ENCODE measurements around the gene AASDH.

- TF ChIP-seq RFX5 (IDR thresholded peaks at IDR 0.05; ENCODE audit: low read depth, low read length) (no peak), CTCF (conservative IDR thresholded peaks at IDR 0.05; ENCODE audit: low read depth, low read length) (no peak), RAD21 (IDR thresholded peaks at IDR 0.05; ENCODE audit: low read length) (no peak), CEBPB (IDR thresholded peaks at IDR 0.05; ENCODE audit: low read depth, low read length) (no peak), NFE2L2 (IDR thresholded peaks at IDR 0.05; ENCODE audit: low read depth, low read length) (no peak), POLR2A (IDR thresholded peaks at IDR 0.05; ENCODE audit: low read depth, low read length) (no peak), SMC3 (IDR thresholded peaks at IDR 0.05; ENCODE audit: low read depth, low read length) (no peak), MAZ (IDR thresholded peaks at IDR 0.05; ENCODE audit: borderline replicate concordance, low read depth, low read length) (no peak), CHD1 (IDR thresholded peaks at IDR 0.05; ENCODE audit: low read depth, low read length) (no peak), USF2 (IDR thresholded peaks at IDR 0.05; ENCODE audit: low read depth, low read length) (no peak), MXI1 (IDR thresholded peaks at IDR 0.05; ENCODE audit: borderline replicate concordance, low read depth, low read length) (no peak), RCOR1 (IDR thresholded peaks at IDR 0.05; ENCODE audit: insufficient replicate concordance, low read length) (no peak), MAFK (IDR thresholded peaks at IDR 0.05; ENCODE audit: low read depth, low read length) (no peak)
Observed at GRCh38 chr4:56314207-56314915, 72.9 kb downstream of the AASDH start.

All from IMR-90 (cell line).